Measurements from ENCODE around the gene ASB16. TPM values are rescaled to one million over a fixed set of nuclear protein-coding genes. Genes with fewer than 3 reads are reported as not detected.
"Not testable (repeated sequence)": the region's sequence is repeated elsewhere in the genome, so short reads cannot be mapped to it uniquely, and the experiment has no call there.

Gene ASB16
- total RNA-seq, 1 experiment from 2014 or later, result 0.19 TPM

- Mint-ChIP-seq H3K36me3 (ENCODE audit: insufficient read depth, unreplicated experiment) (peaks cover 18% of the 10 kb centered on the region), H3K9me3 (ENCODE audit: low read depth, unreplicated experiment) (no peaks in the 10 kb centered on the region), H3K4me1 (ENCODE audit: low read depth, unreplicated experiment) (peaks cover 21% of the 10 kb centered on the region), H3K27me3 (ENCODE audit: unreplicated experiment) (no peaks in the 10 kb centered on the region), H3K4me3 (ENCODE audit: low read depth, unreplicated experiment) (no peak overlapping the region), H3K27ac (ENCODE audit: unreplicated experiment) (no peak overlapping the region)
- no peak for DNase-seq
- TF ChIP-seq CTCF (IDR thresholded peaks at IDR 0.05; ENCODE audit: unreplicated experiment), result no peak
- BruUV-seq (replicated peaks), result no TSS peak
- intact Hi-C loops (cut with micrococcal nuclease; ENCODE audit: unreplicated experiment), result no loop called here
- CTCF ChIA-PET, result interaction anchor here (1.4 kb wide), 1 partner anchor 20 kb away, joined by 5 read pairs; no protein-coding TSS in a partner anchor
Observed at GRCh38 chr17:44134752-44135568, 35.5 kb upstream of the ASB16 start.

- Mint-ChIP-seq H3K27me3 (ENCODE audit: unreplicated experiment) (no peaks in the 10 kb centered on the region), H3K9me3 (ENCODE audit: low read depth, unreplicated experiment) (no peaks in the 10 kb centered on the region), H3K4me3 (ENCODE audit: low read depth, unreplicated experiment) (peak overlapping the region; percentile 61), H3K36me3 (ENCODE audit: insufficient read depth, unreplicated experiment) (peaks cover 35% of the 10 kb centered on the region), H3K27ac (ENCODE audit: unreplicated experiment) (peak overlapping the region; percentile 84), H3K4me1 (ENCODE audit: low read depth, unreplicated experiment) (peaks cover 29% of the 10 kb centered on the region)
- DNase-seq, result peak; percentile 91
- no TSS peak for BruUV-seq (replicated peaks)
- CTCF ChIA-PET, result interaction anchor here (0.6 to 1.9 kb wide), 10 partner anchors 13 to 359 kb away, joined by 3 to 18 read pairs (median 6); partner anchors contain the start of genes ATXN7L3, DUSP3 and HDAC5
- intact Hi-C loops (cut with micrococcal nuclease; ENCODE audit: unreplicated experiment), result no loop called here
- TF ChIP-seq CTCF (IDR thresholded peaks at IDR 0.05; ENCODE audit: unreplicated experiment), result peak; percentile 14
Observed at GRCh38 chr17:44137891-44138709, 32.4 kb upstream of the ASB16 start.

DNA sequence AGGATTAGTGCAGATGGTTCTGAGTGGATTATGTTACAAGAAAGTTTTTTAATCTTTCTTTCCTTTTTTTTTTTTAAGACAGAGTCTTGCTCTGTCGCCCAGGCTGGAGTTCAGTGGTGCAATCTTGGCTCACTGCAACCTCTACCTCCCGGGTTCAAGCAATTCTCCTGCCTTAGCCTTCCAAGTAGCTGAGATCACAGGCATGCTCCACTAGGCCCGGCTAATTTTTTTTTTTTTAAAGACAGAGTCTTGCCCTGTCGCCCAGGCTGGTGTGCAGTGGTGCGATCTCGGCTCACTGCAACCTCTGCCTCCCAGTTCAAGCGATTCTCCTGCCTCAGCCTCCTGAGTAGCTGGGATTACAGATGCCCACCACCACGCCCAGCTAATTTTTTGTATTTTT, 26.6 kb upstream of the ASB16 start:
- H3K4me3 Mint-ChIP-seq (ENCODE audit: low read depth, unreplicated experiment); H3K27me3 Mint-ChIP-seq (ENCODE audit: unreplicated experiment); H3K4me1 Mint-ChIP-seq (ENCODE audit: low read depth, unreplicated experiment); intact Hi-C loops (cut with micrococcal nuclease; ENCODE audit: unreplicated experiment); H3K9me3 Mint-ChIP-seq (ENCODE audit: low read depth, unreplicated experiment); BruUV-seq (replicated peaks); DNase-seq; H3K27ac Mint-ChIP-seq (ENCODE audit: unreplicated experiment): not testable (repeated sequence)
- CTCF ChIA-PET, result interaction anchor here (1.3 kb wide), 1 partner anchor 21 kb away, joined by 4 read pairs; no protein-coding TSS in a partner anchor
- peaks cover 34% of the 10 kb centered on the region for H3K36me3 Mint-ChIP-seq (ENCODE audit: insufficient read depth, unreplicated experiment)

- CTCF ChIA-PET, result interaction anchor here (0.7 to 1.3 kb wide), 2 partner anchors 22 to 1257 kb away, joined by 4 to 7 read pairs; no protein-coding TSS in a partner anchor
- Mint-ChIP-seq H3K36me3 (ENCODE audit: insufficient read depth, unreplicated experiment) (peaks cover 33% of the 10 kb centered on the region), H3K9me3 (ENCODE audit: low read depth, unreplicated experiment) (no peaks in the 10 kb centered on the region), H3K4me3 (ENCODE audit: low read depth, unreplicated experiment) (no peak overlapping the region), H3K27ac (ENCODE audit: unreplicated experiment) (no peak overlapping the region), H3K27me3 (ENCODE audit: unreplicated experiment) (no peaks in the 10 kb centered on the region), H3K4me1 (ENCODE audit: low read depth, unreplicated experiment) (peaks cover 7% of the 10 kb centered on the region)
- TSS peak; percentile 4 for BruUV-seq (replicated peaks)
- intact Hi-C loops (cut with micrococcal nuclease; ENCODE audit: unreplicated experiment), result no loop called here
- no peak for TF ChIP-seq CTCF (IDR thresholded peaks at IDR 0.05; ENCODE audit: unreplicated experiment)
- DNase-seq, result no peak
Observed at GRCh38 chr17:44144966-44145739, 25.4 kb upstream of the ASB16 start.

All from Calu3 (cell line).